Mesenchymal stem cell (in vitro differentiated cells and primary cell): ENCODE data around the gene CDK1.

Source experiments
- DNase-seq: peaks from one replicate; pipeline ENCODE4 v3.0.0-alpha.2; 2013
- H2AFZ ChIP-seq: one replicate; pipeline ENCODE4 v1.6.1; 2013; ENCODE audit warnings: low read depth, mild to moderate bottlenecking, control low read depth, inconsistent platforms, low read length, moderate library complexity
- H2AK5ac ChIP-seq: 2 replicates; pipeline ENCODE4 v1.6.1; 2013; ENCODE audit warnings: low read length, moderate library complexity, mild to moderate bottlenecking, inconsistent platforms; ENCODE audit not compliant: severe bottlenecking
- H2BK120ac ChIP-seq: one replicate; pipeline ENCODE4 v1.6.1; 2013; ENCODE audit warnings: low read depth, mild to moderate bottlenecking, inconsistent platforms, low read length, moderate library complexity
- H2BK12ac ChIP-seq, 2 experiments: one replicate each; pipeline ENCODE4 v1.6.1; 2013; ENCODE audit warnings: inconsistent platforms in 2 of 2, low read length in 2 of 2, mild to moderate bottlenecking in 2 of 2, moderate library complexity in 2 of 2, control low read depth in 1 of 2
- H2BK15ac ChIP-seq: one replicate; pipeline ENCODE4 v1.6.1; 2013; ENCODE audit warnings: mild to moderate bottlenecking, low read depth, inconsistent platforms; ENCODE audit not compliant: poor library complexity, severe bottlenecking
- H2BK5ac ChIP-seq: 2 replicates; pipeline ENCODE4 v1.6.1; 2013; ENCODE audit warnings: low read depth, mild to moderate bottlenecking, low read length, control low read depth, inconsistent platforms; ENCODE audit not compliant: poor library complexity, severe bottlenecking
- H3K14ac ChIP-seq, 2 experiments: one replicate each; pipeline ENCODE4 v1.6.1; 2013; ENCODE audit warnings: inconsistent platforms in 2 of 2, low read length in 2 of 2, control low read depth in 1 of 2, mild to moderate bottlenecking in 1 of 2, moderate library complexity in 1 of 2
- H3K18ac ChIP-seq, 2 experiments: one replicate each; pipeline ENCODE4 v1.6.1; 2013; ENCODE audit warnings: inconsistent platforms in 2 of 2, low read length in 2 of 2, control low read depth in 1 of 2, low read depth in 1 of 2, mild to moderate bottlenecking in 1 of 2
- H3K23ac ChIP-seq, 2 experiments: one replicate each; pipeline ENCODE4 v1.6.1; 2013; ENCODE audit warnings: inconsistent platforms in 2 of 2, low read length in 2 of 2, mild to moderate bottlenecking in 2 of 2, moderate library complexity in 2 of 2, control low read depth in 1 of 2
- H3K27ac ChIP-seq: 2 replicates; pipeline ENCODE4 v1.5.1; 2013; ENCODE audit warnings: mild to moderate bottlenecking, moderate library complexity, low read length, control low read depth, inconsistent platforms; ENCODE audit not compliant: poor library complexity, severe bottlenecking
- H3K27me3 ChIP-seq, 2 experiments: 2 replicates each; pipeline versions ENCODE4 v1.6.1 to v1.7.0; 2013; ENCODE audit warnings: low read length in 2 of 2, mild to moderate bottlenecking in 2 of 2, moderate library complexity in 2 of 2, control low read depth in 1 of 2, inconsistent platforms in 1 of 2; ENCODE audit not compliant: control insufficient read depth in 1 of 2, insufficient read depth in 1 of 2
- H3K36me3 ChIP-seq, 2 experiments: 2 replicates each; pipeline versions ENCODE4 v1.6.1 to v1.7.0; 2013; ENCODE audit warnings: low read length in 2 of 2, control low read depth in 1 of 2, inconsistent platforms in 1 of 2, low read depth in 1 of 2, mild to moderate bottlenecking in 1 of 2; ENCODE audit not compliant: insufficient read depth in 2 of 2, control insufficient read depth in 1 of 2
- H3K4ac ChIP-seq, 2 experiments: one replicate each; pipeline ENCODE4 v1.6.1; 2013; ENCODE audit warnings: inconsistent platforms in 2 of 2, low read length in 2 of 2, mild to moderate bottlenecking in 2 of 2, moderate library complexity in 2 of 2, control low read depth in 1 of 2, low read depth in 1 of 2
- H3K4me1 ChIP-seq: 2 replicates; pipeline ENCODE4 v1.6.1; 2013; ENCODE audit warnings: low read depth, low read length, control low read depth; ENCODE audit not compliant: control insufficient read depth, insufficient read depth
- H3K4me2 ChIP-seq: 2 replicates; pipeline ENCODE4 v1.6.1; 2013; ENCODE audit warnings: low read length, mild to moderate bottlenecking, inconsistent platforms; ENCODE audit not compliant: poor library complexity, severe bottlenecking
- H3K4me3 ChIP-seq, 2 experiments: 2 replicates each; pipeline versions ENCODE4 v1.5.1 to v1.7.0; 2013; ENCODE audit warnings: low read length in 2 of 2, mild to moderate bottlenecking in 2 of 2, control low read depth in 1 of 2, low read depth in 1 of 2; ENCODE audit not compliant: insufficient read depth in 1 of 2
- H3K79me1 ChIP-seq: replicated peaks from 2 replicates; pipeline ENCODE4 v1.6.1; 2013; ENCODE audit warnings: mild to moderate bottlenecking, control low read depth, low read length, inconsistent platforms; ENCODE audit not compliant: poor library complexity, severe bottlenecking
- H3K9ac ChIP-seq: 2 replicates; pipeline ENCODE4 v1.7.0; 2013; ENCODE audit warnings: mild to moderate bottlenecking, low read length, moderate library complexity
- H3K9me3 ChIP-seq: 2 replicates; pipeline ENCODE4 v1.7.0; 2013; ENCODE audit warnings: mild to moderate bottlenecking, low read length; ENCODE audit not compliant: control insufficient read depth
- H4K8ac ChIP-seq: one replicate; pipeline ENCODE4 v1.6.1; 2013; ENCODE audit warnings: inconsistent platforms, mild to moderate bottlenecking, low read length, moderate library complexity
- H4K91ac ChIP-seq: one replicate; pipeline ENCODE4 v1.6.1; 2013; ENCODE audit warnings: mild to moderate bottlenecking, low read length, inconsistent platforms
- WGBS: methylation state at CpG from one replicate; pipeline ENCODE4 v1.1.7; 2013; ENCODE audit warnings: mixed read lengths; 5-methylcytosine and 5-hydroxymethylcytosine counted together

CDK1 gene

DNA sequence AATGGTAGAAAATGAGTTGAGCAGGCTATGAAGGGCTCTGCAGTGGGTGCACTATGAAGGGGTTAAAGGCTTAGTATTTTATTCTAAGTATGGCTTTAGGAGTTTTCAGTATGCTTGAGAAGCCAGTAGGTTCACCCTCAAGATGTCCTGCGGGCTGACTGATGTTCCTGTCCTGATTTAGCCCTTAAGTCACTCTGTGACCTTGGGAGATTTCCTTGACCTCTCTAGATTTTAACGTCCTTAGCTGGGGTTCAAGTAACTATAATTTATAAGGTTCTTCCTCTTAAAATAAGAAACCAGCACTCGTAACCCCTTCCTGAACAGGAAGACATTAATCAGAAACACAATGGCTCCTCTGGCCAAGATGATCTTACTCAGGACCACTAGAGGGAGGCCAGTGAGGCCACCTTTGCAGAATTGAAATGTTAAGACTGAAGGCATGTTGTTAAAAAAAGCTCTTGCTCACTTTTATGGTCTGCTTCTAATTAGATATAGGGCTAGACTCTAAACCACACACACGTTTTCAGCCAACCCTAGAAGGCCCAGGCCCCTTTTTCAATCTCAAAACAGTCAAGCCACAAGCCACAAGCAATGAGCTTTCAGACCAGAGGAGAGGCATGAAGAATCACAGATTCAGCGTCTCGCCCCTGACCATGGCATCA, 41.9 kb downstream of the CDK1 start:
- WGBS = 22% methylated on average over 5 of the region's 6 CpGs
- no peak overlapping the region for H2AK5ac ChIP-seq
- no peaks in the 10 kb centered on the region for H3K79me1 ChIP-seq
- no peaks in the 10 kb centered on the region for H3K27me3 ChIP-seq
- H2BK15ac ChIP-seq = no peak overlapping the region
- H3K18ac ChIP-seq = peak overlapping the region; percentile 28 to 83
- H2AFZ ChIP-seq = no peak overlapping the region
- peak overlapping the region; percentile 64 for H4K8ac ChIP-seq
- H4K91ac ChIP-seq = peak overlapping the region; percentile 83
- H2BK5ac ChIP-seq = no peak overlapping the region
- H3K4me1 ChIP-seq = peaks cover 3% of the 10 kb centered on the region
- no peak overlapping the region for H3K27ac ChIP-seq
- H3K9ac ChIP-seq = no peak overlapping the region
- H3K4me3 ChIP-seq = no peak overlapping the region
- no peaks in the 10 kb centered on the region for H3K36me3 ChIP-seq
- peak; percentile 59 for DNase-seq
- no peaks in the 10 kb centered on the region for H3K9me3 ChIP-seq
- no peak overlapping the region for H3K23ac ChIP-seq
- peak overlapping the region in 1 of 2 experiments; percentile 40 for H3K4ac ChIP-seq
- peak overlapping the region; percentile 34 for H2BK120ac ChIP-seq
- H2BK12ac ChIP-seq = peak overlapping the region; percentile 23 to 82
- no peak overlapping the region for H3K14ac ChIP-seq
- H3K4me2 ChIP-seq = no peak overlapping the region

DNA sequence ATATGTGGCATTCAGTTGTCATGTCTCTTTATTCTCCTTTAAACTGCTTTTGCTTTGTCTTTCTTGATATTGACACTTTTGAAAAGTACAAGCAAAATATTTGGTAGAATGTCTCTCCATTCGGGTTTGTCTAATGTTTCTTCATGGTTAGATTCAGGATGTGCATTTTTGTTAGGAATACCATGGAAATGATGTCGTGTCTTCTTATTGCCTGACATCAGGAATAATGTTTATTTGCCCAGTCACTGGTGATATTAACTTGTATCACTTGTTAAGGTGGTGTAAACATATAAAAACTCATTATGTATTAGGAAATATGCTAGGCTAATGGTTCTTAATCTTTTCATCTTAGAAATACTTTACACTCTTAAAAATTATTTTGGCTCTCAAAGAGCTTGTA, 43.4 kb downstream of the CDK1 start:
- 4% methylated on average over 2 of the region's 2 CpGs for WGBS
- H2AFZ ChIP-seq = no peak overlapping the region
- H3K9ac ChIP-seq = no peak overlapping the region
- H3K4me3 ChIP-seq = no peak overlapping the region
- peaks cover 0 to 10% of the 10 kb centered on the region in 2 experiments for H3K27me3 ChIP-seq
- H3K9me3 ChIP-seq = no peaks in the 10 kb centered on the region
- H3K14ac ChIP-seq = no peak overlapping the region
- no peak overlapping the region for H3K4ac ChIP-seq
- peak; percentile 40 for DNase-seq
- H2BK5ac ChIP-seq = no peak overlapping the region
- H2BK12ac ChIP-seq = no peak overlapping the region
- H4K91ac ChIP-seq = no peak overlapping the region
- no peak overlapping the region for H3K4me2 ChIP-seq
- no peak overlapping the region for H4K8ac ChIP-seq
- H3K79me1 ChIP-seq = no peaks in the 10 kb centered on the region
- H3K36me3 ChIP-seq = no peaks in the 10 kb centered on the region
- H2BK15ac ChIP-seq = no peak overlapping the region
- no peak overlapping the region for H2BK120ac ChIP-seq
- no peak overlapping the region for H3K18ac ChIP-seq
- H3K23ac ChIP-seq = no peak overlapping the region
- H3K4me1 ChIP-seq = peaks cover 3% of the 10 kb centered on the region
- no peak overlapping the region for H2AK5ac ChIP-seq
- H3K27ac ChIP-seq = no peak overlapping the region

DNA sequence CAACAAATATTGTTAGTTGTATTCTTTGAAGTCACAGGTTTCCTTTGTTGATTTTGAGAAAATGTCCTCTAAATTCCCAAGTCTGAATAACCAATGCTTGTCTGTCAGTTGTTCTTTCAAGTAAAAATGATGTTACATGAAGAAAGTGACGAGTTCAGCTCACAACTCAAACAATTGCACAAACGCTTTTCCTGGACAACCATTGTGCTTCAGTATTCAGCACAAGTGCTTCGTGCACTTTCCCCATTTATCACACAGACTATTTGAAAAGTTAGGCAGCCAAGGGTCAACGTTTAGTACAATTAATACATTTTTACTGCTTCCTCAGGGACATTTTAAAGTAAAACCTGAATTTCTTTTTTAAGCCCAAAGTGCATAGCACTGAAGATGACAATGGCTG, 44.5 kb downstream of the CDK1 start:
- Histone ChIP-seq H3K18ac (peak overlapping the region in 1 of 2 experiments; percentile 37), H2BK120ac (no peak overlapping the region), H3K79me1 (no peaks in the 10 kb centered on the region), H3K14ac (no peak overlapping the region), H3K36me3 (no peaks in the 10 kb centered on the region), H4K8ac (no peak overlapping the region), H3K4me2 (no peak overlapping the region), H2AFZ (no peak overlapping the region), H2AK5ac (no peak overlapping the region), H3K9ac (no peak overlapping the region), H2BK5ac (no peak overlapping the region), H3K4ac (no peak overlapping the region), H2BK15ac (no peak overlapping the region), H3K27me3 (peaks cover 0 to 11% of the 10 kb centered on the region in 2 experiments), H3K4me1 (peaks cover 1% of the 10 kb centered on the region), H3K23ac (no peak overlapping the region), H4K91ac (no peak overlapping the region), H2BK12ac (no peak overlapping the region), H3K4me3 (no peak overlapping the region), H3K27ac (no peak overlapping the region), H3K9me3 (no peaks in the 10 kb centered on the region)
- DNase-seq = peak; percentile 44
- WGBS = 49% methylated on average over 3 of the region's 4 CpGs

DNA sequence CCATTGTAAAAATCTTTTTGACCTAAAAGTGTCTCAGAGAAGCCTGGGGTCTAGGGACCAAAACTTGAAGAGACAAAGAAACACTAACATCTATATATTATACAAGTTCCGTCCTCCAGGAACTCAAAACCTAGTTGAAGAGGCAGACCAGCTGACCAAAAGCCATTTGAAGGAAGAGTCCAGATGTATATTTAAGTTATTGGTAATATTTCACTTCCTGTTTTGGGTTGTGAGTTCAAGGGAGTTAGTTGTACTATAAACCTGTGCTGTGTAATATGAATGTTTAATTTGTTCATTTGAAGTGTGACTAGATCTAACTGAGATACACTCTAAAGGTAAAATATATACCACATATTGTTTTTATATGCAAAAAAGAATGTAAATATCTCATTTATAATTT, 45.0 kb downstream of the CDK1 start:
- 91% methylated on average over 1 of the region's 1 CpG for WGBS
- no peak overlapping the region for H2BK120ac ChIP-seq

More for the DNA sequence above, 45.0 kb downstream of the CDK1 start:
- H3K4ac ChIP-seq = no peak overlapping the region
- no peaks in the 10 kb centered on the region for H3K79me1 ChIP-seq
- no peaks in the 10 kb centered on the region for H3K36me3 ChIP-seq
- no peak overlapping the region for H3K18ac ChIP-seq
- no peak overlapping the region for H3K27ac ChIP-seq
- no peak overlapping the region for H2BK5ac ChIP-seq
- no peak overlapping the region for H3K4me2 ChIP-seq
- no peak overlapping the region for H2AK5ac ChIP-seq
- peaks cover 1% of the 10 kb centered on the region for H3K4me1 ChIP-seq
- H4K91ac ChIP-seq = no peak overlapping the region
- H3K9ac ChIP-seq = no peak overlapping the region
- peaks cover 0 to 11% of the 10 kb centered on the region in 2 experiments for H3K27me3 ChIP-seq
- H3K23ac ChIP-seq = no peak overlapping the region
- no peak overlapping the region for H3K4me3 ChIP-seq
- no peak overlapping the region for H3K14ac ChIP-seq
- no peaks in the 10 kb centered on the region for H3K9me3 ChIP-seq
- H2AFZ ChIP-seq = no peak overlapping the region
- no peak overlapping the region for H2BK15ac ChIP-seq
- H4K8ac ChIP-seq = no peak overlapping the region
- no peak overlapping the region for H2BK12ac ChIP-seq
- no peak for DNase-seq
